ENCODE measurements around the gene KCP. TPM values are rescaled to one million over a fixed set of nuclear protein-coding genes. Genes with fewer than 3 reads are reported as not detected.

The KCP gene
- total and polyA plus RNA-seq, 2 donors (not counting 1 experiment from before 2014, with no cell fraction given): 2.3 to 3.8 TPM

- Histone ChIP-seq H4K20me1 (ENCODE audit: control insufficient read depth, insufficient read depth, low read length, poor library complexity, severe bottlenecking) (no peaks in the 10 kb centered on the region), H3K36me3 (replicated peaks in 1 of 2; ENCODE audit: control extremely low read depth in 1 of 2, control insufficient read depth in 1 of 2, extremely low read depth in 1 of 2, insufficient read depth in 2 of 2, low read length in 1 of 2) (no peaks in the 10 kb centered on the region), H3K27ac (ENCODE audit: low read length in 2 of 2) (no peak overlapping the region), H3K9ac (ENCODE audit: low read length) (no peak overlapping the region), H3K9me3 (ENCODE audit: control extremely low read depth in 1 of 3, control insufficient read depth in 2 of 3, insufficient read depth in 1 of 3, low read length in 2 of 3) (no peaks in the 10 kb centered on the region), H3K4me2 (replicated peaks; ENCODE audit: low read depth, low read length, poor library complexity, severe bottlenecking) (no peak overlapping the region), H2AFZ (ENCODE audit: insufficient read depth, low read depth, low read length, poor library complexity, severe bottlenecking) (no peak overlapping the region), H3K27me3 (replicated peaks in 1 of 4; ENCODE audit: control extremely low read depth in 1 of 4, control insufficient read depth in 3 of 4, insufficient read depth in 4 of 4, low read length in 3 of 4) (no peaks in the 10 kb centered on the region), H3K4me3 (ENCODE audit: control extremely low read depth in 1 of 5, extremely low read depth in 1 of 5, insufficient read depth in 1 of 5, low read depth in 2 of 5, low read length in 4 of 5) (no peak overlapping the region), H3K4me1 (ENCODE audit: control insufficient read depth in 2 of 2, insufficient read depth in 2 of 2, low read length in 2 of 2) (no peaks in the 10 kb centered on the region), H3K79me2 (ENCODE audit: control insufficient read depth, insufficient read depth, low read length) (no peaks in the 10 kb centered on the region)
- peaks cover 4% of the 10 kb centered on the region for H3K27me3 Mint-ChIP-seq
- no peak overlapping the region for H3K4me3 Mint-ChIP-seq
- ATAC-seq (ENCODE audit: low read depth): no peak
- no peak overlapping the region for H3K27ac Mint-ChIP-seq
- CTCF ChIA-PET: interaction anchor here (0.7 kb wide), 1 partner anchor 167 kb away, joined by 3 read pairs; no protein-coding TSS in a partner anchor
- no peaks in the 10 kb centered on the region for H3K9me3 Mint-ChIP-seq (ENCODE audit: insufficient read depth)
- WGBS (ENCODE audit: insufficient coverage): 93% methylated on average over 6 of the region's 8 CpGs
- no peak for TF ChIP-seq EZH2 (IDR thresholded peaks at IDR 0.05; ENCODE audit: borderline replicate concordance, insufficient read depth, low read depth, low read length, poor library complexity, severe bottlenecking)
- TF ChIP-seq CTCF (IDR thresholded peaks at IDR 0.05): no peak
- H3K4me1 Mint-ChIP-seq: no peaks in the 10 kb centered on the region
- intact Hi-C loops (cut with micrococcal nuclease): no loop called here
- POLR2A ChIA-PET: interaction anchor here (0.6 kb wide), 1 partner anchor 42 kb away, joined by 4 read pairs; no protein-coding TSS in a partner anchor
- DNase-seq: no peak
Observed at GRCh38 chr7:128924707-128925588, 14.4 kb upstream of the KCP start.

GRCh38 chr7:128923411-128923800 lies 12.9 kb upstream of the KCP start:
- no peaks in the 10 kb centered on the region for H3K9me3 Mint-ChIP-seq (ENCODE audit: insufficient read depth)
- ATAC-seq (ENCODE audit: low read depth) (no peak), DNase-seq (no peak)
- Histone ChIP-seq H3K4me3 (ENCODE audit: control extremely low read depth in 1 of 5, extremely low read depth in 1 of 5, insufficient read depth in 1 of 5, low read depth in 2 of 5, low read length in 4 of 5) (no peak overlapping the region), H2AFZ (ENCODE audit: insufficient read depth, low read depth, low read length, poor library complexity, severe bottlenecking) (no peak overlapping the region), H3K79me2 (ENCODE audit: control insufficient read depth, insufficient read depth, low read length) (no peaks in the 10 kb centered on the region), H3K9me3 (ENCODE audit: control extremely low read depth in 1 of 3, control insufficient read depth in 2 of 3, insufficient read depth in 1 of 3, low read length in 2 of 3) (no peaks in the 10 kb centered on the region), H3K9ac (ENCODE audit: low read length) (no peak overlapping the region), H3K4me2 (replicated peaks; ENCODE audit: low read depth, low read length, poor library complexity, severe bottlenecking) (no peak overlapping the region), H4K20me1 (ENCODE audit: control insufficient read depth, insufficient read depth, low read length, poor library complexity, severe bottlenecking) (no peaks in the 10 kb centered on the region), H3K36me3 (replicated peaks in 1 of 2; ENCODE audit: control extremely low read depth in 1 of 2, control insufficient read depth in 1 of 2, extremely low read depth in 1 of 2, insufficient read depth in 2 of 2, low read length in 1 of 2) (no peaks in the 10 kb centered on the region), H3K27me3 (replicated peaks in 1 of 4; ENCODE audit: control extremely low read depth in 1 of 4, control insufficient read depth in 3 of 4, insufficient read depth in 4 of 4, low read length in 3 of 4) (no peaks in the 10 kb centered on the region), H3K27ac (ENCODE audit: low read length in 2 of 2) (no peak overlapping the region), H3K4me1 (ENCODE audit: control insufficient read depth in 2 of 2, insufficient read depth in 2 of 2, low read length in 2 of 2) (no peaks in the 10 kb centered on the region)
- no peak overlapping the region for H3K4me3 Mint-ChIP-seq
- CTCF ChIA-PET: interaction anchor here (1.1 kb wide), 1 partner anchor 168 kb away, joined by 3 read pairs; no protein-coding TSS in a partner anchor
- H3K27me3 Mint-ChIP-seq: peaks cover 4% of the 10 kb centered on the region
- H3K4me1 Mint-ChIP-seq: peaks cover 7% of the 10 kb centered on the region
- intact Hi-C loops (cut with micrococcal nuclease): no loop called here
- H3K27ac Mint-ChIP-seq: no peak overlapping the region
- POLR2A ChIA-PET: no interaction called here
- 100% methylated on average over 1 of the region's 5 CpGs for WGBS (ENCODE audit: insufficient coverage)
- TF ChIP-seq EZH2 (IDR thresholded peaks at IDR 0.05; ENCODE audit: borderline replicate concordance, insufficient read depth, low read depth, low read length, poor library complexity, severe bottlenecking) (no peak), CTCF (IDR thresholded peaks at IDR 0.05) (no peak)
